Middle frontal gyrus (tissue), 1 donor: ENCODE results near the gene CLSTN1.

Experiments
- DNase-seq: peaks from one replicate; pipeline ENCODE4 v3.0.0-alpha.2; 2015; ENCODE audit warnings: low spot score; ENCODE audit errors: extremely low spot score

Gene CLSTN1

DNA sequence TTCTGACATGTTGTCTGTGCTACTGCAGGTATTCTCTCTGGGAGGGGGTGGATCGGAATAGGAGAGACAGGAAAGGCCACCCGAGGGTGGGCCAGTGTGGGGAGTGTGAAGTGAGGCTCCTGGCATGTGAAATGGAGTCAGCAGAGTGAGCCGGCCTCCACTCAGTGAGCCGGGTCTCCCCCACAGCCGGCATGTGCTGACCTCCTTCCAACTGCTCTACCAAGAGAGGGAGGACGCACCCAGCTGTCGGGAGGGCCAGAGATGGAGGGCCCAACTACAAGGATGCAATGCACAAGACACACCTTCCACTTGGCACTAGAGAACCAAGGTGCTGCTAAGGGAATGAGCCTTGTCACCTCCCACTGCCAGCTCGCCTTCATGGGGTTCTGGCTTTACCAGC is 28.2 kb upstream of the CLSTN1 start:
- DNase-seq, result no peak

DNA sequence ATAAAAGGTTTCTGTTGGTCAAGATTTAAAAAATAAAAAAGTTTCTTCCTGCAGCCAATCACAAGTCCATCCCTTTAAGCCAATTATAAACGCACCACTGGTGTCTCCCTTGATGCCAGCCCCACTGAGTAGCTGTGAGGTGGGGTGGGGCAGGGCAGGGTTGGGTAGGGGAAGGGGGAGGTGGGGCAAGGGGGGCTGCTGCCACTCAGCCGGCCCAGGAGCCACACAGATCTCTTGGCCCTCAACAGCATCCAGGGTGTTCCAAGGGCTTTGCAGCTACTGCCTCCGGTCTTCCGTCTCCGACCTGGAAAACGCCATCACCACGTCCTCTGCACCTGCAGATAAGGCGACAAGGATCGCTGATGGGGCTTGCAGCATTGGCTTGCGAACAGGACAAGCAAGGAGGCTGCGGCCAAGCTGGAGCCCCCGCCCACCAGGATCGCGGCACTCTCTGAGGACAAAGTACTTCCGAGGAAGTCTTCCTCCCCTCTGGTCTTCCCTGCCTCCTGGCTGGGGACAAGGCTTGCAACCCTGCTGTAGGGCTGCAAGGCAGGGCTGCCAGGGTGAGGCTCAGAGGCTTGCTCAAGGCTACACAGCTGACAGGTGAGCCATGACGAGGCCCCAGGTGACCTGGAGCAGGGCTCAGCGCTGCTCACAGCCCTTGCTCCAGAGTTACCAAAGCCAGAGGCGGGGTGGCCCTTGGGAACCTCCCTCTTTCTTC is 26.8 kb upstream of the CLSTN1 start:
- DNase-seq, result no peak

DNA sequence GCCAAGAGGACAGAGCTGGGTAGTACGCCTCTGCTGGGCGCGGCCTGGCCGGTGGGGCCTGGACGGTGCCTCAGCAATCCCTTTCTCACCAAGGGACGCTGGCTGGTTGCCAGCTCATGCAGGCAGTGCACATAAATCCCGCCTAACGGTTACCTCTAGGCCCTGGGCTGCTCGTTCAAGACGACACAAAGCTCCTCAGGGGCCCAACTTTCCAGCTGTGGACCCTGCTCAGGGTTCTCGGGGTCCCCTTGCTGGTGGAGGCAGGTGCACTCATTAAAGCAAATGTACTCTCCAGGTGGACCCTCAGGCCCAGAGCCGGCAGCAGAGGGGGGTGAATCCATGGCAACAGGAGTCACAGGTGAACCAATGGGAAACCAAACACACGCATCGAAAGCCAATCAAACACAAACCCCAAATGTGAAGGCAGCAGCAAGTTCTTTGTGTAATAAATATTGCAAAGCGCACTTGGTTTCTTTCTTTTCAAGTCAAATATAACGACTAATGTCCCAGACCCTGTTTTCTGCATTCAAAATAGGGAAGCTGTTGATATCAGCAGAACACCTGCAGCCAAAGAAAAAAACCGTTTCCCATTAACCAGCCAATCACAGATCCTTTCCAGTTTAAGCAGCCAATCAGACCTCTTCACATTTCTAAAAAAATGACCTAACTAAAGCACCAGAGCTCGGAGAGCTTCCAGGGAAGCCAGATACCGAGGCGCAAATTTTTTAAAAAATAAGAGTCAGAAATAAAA is 26.1 kb upstream of the CLSTN1 start:
- DNase-seq, result no peak

DNA sequence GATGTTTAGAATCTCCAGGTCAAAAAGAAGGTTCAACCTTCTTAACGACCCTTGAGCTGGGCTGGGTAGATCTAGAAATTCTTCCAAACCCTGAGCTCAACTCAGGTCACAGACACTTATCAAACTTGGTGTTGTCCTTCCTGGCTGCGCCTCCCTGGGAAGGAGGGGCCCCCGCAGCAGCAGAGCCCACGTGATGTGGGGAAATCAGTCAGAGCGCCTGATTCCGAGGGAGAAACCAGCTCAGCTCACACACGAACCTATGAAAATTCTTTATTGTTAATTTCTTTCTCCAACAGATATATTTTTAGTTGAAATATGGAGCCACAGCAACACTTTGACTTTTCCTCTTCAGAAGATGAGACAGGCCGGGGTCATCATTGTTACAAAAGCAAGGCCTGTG is 24.3 kb upstream of the CLSTN1 start:
- no peak for DNase-seq

DNA sequence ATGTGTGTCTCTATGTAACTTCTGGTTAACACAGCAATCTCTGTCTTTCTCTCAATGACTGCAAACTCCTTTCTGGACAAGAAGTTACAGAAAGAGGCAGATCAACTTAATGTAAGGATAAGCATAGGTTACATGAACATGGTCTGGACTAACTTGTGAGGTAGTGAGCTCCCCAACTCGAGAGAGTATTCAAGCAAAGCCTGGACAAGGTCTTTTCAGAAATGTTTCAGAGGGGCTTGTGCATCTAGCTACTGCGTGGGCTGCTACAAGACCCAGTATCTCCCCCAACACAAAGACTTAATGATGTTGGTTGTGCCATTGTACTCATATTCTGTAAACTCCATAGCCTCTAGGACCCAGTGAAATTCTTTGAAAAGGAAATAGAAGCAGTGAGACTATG is 23.5 kb upstream of the CLSTN1 start:
- no peak for DNase-seq

DNA sequence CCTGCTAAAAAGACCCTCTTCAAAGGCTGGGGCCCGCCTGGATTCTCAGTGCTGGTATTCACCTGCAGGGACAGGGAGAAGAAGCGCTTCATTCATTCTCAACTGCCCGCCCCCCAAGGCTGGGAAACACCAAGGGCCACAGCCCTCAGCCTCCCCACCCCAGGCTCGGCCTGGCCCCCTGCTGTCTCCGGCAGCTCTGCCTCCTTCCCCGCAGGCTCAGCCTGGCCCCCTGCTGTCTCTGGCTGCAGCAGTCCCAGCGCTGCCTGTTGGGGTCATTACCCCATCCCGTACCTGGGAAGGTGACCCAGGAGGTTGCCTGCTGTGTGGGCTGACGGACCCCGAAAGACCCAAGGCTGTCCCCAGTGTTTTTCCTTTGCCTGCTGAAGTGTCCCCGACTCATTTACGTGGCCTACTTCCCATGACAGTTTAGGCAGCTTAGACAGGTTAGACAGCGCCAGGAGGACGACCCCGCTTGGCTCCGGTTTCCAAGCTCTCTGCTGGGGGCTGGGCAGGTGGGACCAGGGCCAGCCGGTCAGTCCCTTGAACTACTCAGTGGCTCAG is 22.9 kb upstream of the CLSTN1 start:
- DNase-seq, result no peak

DNA sequence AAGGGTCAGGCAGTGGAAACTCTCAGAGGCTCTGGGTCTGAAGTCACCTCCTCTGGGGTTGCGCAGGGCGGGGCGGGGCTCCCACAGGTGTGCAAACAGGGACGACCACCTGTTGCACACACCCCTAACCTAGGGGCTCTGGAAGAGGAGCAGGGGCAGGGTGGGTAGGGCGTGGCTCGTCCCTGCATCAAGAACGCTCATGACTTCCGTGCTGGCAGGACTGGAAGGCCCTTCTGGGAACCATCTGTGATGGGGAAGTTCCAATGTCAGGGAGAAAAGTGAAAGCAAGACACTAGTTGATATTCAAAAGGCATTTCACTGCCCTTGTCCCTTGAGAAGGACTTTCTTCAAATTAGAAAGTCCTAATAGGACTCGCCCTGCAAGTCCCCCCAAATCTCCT is 22.1 kb upstream of the CLSTN1 start:
- no peak for DNase-seq

DNA sequence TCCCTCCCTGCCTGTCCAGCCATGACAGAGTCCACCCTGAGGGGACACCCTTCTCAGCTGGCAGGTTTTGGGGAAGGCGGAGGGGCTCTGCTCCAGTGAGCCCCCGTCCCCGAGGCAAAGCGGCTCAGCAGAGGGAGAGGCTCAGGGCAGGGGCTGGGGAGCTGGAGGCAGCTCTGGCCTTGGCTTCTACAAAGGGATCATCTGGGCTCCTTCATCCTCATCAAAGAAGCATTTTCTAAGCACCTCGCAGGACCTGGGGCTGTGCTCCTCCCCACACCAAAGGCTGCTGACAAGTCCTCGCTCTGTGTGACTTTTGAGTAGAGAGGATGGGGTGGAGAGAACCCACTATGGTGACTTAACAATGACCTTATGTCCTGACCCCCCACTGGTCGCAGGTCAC is 21.0 kb upstream of the CLSTN1 start:
- DNase-seq, result no peak

DNA sequence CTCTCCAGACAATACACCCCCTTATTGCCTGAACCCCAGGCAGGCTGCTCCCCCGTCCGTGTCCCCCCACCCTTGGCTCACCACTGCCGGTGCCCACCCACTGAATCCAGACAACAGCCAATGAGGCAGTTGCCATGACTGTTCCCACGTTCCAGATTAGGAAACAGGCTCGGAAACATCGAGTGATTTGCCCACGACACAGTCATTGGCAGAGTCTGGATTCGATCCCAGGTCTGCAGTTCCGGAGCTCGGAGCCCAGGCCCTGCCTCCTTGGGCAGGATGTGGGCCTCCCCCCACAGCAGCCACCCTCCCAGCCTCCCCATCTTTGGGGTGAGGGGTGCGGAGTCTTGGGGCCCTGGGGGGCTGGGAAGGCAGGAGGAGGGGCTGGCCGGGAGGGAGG is 20.3 kb upstream of the CLSTN1 start:
- DNase-seq, result peak; percentile 78

DNA sequence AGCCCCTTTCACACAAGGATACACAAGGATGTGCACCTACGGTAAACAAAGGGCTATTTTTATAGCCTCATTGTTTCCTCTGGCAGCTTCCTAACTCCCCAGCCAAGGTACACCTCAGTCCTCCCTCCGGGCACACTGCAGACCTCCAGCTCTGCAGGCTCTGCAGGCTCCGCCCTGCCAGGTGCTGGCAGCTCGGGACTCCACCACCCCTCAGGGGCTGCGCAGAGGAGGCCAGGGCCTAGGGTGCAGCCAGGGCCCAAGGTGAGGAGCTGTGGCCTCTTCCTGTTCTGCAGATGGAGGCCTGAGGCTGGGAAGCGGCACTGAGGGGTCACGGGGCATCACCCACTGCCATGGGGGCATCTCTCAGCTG is 19.8 kb upstream of the CLSTN1 start:
- DNase-seq, result no peak

DNA sequence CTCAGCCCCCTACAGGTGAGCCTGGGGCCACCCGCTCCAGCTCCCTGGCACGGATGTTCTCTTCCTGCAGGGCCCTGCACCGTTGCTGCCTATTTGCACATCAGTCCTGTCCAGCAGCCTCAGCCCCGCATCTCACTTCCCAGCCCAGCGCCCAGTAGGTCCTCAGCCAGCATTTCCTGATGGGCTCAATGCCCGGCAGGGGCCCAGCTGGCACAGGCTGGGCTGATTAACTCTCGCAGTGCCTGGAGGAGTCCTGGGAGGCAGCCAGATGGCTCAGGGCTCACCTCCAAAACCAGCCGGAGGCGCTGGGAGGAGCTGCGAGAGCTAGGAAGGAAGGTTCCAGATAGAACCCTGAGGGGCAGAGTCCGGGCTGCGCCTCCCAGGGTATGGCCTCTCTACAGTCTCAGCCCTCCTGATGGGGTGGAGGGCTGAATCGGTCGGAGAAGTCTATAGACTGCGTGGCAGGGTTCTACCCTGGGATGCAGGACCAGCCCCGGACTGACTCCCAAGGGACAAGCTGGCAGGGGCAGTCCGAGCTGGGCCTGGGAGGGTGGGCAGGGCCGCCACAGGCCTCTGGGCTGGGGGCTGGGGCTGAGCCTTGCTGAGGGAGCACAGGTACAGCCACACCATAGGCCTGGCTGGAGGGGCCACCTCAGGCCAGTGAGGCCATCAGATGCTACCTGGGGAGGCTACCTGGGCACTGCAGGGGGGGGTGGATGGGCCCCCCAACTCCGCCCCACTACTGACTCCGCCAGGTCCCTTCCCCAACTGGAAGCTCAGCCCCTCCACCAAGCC is 19.2 kb upstream of the CLSTN1 start:
- DNase-seq, result no peak

DNA sequence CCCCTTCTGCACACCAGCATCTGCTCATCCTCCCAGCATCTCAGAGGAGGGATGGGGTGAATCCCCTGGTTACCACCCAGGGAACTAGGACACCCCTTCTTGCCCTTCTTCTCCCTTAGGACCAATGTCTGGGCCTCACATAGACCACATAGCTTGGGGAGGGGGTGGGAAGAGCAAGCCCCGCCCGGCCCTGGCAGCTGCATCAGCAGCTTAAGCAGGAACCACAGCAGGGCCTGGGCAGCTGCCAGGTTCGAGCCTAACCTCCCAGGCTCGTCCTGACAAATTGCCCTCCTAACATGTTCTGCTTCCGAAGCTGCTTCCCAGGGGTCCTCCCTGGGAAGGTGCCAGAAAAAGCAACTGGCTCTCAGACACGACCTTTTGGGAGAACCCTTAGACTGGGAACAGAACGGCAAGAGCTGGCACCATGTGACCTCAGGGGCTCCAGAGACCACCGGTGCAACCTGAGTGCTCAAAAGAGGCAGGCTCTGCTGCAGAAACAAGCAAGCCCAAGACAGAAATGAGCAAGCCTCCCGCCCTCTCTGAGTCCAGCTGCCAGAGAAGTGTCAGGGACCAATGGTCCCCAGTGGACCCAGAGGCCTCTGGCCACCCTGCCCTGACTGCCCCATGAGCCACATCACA is 18.4 kb upstream of the CLSTN1 start:
- DNase-seq, result no peak

DNA sequence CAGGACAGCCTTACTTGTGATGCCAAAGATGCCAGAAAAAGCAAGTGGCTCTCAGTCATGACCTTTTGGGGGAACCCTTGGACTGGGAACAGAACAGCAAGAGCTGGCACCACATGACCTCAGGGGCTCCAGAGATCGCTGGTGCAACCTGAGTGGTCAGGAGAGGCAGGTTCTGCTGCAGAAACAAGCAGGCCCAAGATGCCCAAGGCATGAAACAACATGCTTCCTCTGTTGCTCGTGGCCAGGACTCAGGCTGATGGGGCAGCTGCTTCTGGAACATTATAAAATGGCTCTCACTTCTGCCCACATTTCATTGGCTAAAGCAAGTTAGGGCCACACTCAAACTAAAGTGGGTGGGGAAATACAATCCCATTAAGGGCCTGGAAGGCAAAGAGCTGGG is 17.7 kb upstream of the CLSTN1 start:
- DNase-seq, result no peak

DNA sequence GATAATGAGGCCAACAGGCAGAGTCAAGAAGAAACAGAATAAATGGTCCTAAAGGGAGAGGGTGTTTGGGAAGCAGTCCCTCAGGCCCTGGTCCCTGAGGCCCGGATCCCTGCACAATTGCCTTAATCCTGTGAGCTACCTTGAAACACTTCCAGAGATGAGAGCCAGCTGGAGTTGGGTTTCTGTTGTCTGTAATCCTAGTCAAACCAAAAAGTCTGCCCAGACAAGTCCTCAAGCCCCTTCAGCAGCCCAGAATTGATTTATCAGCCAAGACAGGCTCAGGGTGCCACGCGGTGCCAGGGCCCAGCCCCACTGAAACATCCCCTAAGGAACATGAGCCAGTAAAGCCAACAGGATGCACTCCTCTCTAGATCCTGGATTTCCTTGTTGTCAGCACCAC is 16.4 kb upstream of the CLSTN1 start:
- DNase-seq, result no peak

DNA sequence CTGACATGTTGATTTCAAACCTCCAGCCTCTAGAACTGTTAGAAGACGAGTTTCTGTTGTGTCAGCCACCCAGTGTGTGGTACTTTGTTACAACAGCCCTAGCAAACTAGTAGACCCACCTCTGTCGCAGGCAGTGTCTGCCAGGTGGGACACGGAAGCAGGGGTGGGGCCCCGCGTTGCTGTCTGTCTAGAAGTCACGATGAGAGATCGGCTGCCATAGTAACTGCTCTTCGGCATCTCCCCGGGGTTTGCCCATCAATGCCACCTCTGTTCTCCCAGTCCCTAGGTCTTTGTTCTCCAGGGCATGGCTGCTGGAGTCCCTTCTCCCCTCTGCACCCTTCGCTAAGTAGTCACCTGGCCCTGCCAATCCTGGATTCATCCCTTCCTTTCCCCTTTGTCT is 15.2 kb upstream of the CLSTN1 start:
- no peak for DNase-seq

DNA sequence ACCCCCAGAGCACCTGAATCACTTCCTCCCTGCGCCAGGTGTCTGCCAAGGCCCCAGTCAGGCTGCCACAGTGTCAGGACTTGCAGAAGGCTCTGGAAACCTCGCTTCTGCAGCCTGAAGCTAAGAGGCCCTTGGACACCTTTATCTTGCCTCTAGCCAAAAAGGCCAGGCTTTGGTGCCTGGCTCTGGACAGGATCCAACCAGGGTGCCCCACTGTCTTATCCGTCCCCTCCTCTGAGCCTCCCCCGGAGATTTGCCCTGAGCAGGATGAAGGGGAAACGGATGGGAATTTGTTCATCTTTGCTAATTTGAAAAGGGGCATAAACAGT is 12.8 kb upstream of the CLSTN1 start:
- no peak for DNase-seq

DNA sequence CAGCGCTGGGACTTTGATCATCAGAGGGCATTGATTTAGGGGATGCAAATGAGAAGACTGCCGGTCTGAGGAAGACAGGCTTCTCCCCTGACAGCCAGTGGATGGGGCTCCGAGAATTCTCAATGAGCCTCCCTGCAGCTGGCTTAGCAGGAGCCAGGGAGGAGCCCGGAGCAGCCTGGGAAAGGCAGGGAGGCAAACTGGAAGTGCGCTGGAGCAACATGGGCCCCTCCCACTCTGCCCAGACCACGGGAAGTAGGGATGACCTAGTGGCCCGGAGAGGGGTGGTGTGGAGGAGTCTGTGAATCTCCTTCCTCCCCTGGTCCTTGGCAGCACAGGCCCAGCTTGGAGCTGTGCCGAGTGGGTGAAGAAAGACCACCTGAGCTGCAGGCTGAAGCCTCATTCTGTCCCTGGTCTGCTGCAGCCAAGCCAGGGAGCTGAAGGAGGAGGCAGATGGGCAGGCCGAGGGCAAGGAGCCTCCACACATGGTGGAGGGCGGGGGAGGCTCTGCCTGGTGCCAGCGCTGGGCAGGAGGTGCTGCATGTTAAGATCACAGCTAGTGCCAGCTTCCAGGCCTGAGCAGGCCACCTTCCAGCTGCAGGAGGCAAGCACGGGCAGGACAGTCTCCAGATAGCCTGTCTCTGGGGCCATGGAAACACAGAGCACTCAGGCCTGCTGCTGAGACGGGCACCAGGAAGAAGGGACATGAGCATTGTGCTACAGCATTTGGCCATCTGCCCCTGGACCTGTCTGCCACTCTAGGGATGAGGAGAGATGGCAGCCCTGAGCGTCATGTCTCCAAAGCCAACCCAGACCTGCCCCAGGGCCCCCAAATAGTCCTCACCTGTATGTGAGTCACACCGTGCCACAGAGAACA is 12.2 kb upstream of the CLSTN1 start:
- no peak for DNase-seq

DNA sequence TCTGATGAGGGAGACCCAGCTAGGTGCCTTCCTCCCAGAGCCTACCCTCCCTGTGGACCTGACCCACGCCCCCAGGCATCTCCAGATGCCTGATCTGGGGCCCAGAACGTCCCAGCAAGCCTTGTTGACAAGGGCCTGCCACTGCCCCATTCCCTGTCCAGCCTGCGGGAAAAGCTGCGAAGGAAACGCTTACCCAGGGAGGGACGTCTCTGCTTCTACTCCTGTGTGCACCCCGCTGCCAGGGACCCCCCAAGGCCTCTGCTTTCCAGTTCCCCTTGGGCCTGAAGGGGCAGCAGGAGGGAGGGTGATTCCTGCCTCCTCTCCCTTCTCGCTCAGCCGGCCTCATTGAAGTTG is 11.6 kb upstream of the CLSTN1 start:
- DNase-seq, result no peak

DNA sequence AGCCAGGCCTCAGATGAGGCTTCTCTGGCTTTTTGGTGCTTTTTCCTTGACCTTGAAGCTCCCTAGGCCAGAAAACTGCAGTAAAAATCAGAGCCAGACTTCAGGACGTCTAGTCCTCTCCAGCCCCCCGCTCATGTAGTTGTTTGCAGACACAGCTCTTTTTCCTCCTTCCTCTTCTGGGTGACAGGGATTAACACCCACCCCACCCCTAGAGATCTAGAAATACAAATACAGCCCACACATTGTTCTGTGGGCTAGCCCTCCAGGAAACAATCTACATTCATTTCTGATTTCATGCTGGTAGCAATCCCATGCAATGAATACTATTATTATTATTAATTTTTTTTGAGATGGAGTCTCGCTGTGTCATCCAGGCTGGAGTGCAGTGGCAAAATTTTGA is 9.9 kb upstream of the CLSTN1 start:
- no peak for DNase-seq

DNA sequence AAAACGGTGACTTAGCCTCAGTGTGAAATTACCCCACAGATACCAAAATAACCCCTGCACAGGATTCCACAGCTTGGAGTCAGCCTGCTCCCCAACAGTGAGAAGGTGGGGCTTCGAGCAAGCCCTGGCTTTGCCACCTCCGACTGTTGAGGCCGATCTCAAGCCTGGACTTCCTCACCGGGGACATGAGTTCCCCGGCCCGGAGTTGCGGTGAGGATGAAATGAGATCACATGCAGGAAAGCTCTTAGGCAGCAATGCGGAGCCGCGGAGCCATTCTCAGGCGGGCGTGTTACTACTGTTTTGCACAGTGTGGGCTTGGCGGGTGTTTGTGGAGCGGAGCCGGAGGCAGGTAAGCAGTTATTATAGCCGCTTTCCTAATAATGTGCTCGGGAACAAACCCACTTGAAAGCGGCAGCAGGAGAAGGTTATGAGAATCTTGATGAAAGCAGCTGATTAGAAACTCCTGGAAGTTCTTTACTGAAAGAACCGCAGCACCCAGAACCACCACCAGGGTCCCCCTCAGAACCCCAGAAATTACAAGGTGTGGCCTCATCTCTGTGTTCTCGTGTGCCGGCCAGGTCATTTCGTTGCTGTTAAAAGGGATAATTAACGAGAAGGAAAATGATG is 3.9 kb upstream of the CLSTN1 start:
- DNase-seq, result no peak
